Amygdala (tissue), 56 donors: ENCODE measurements around the gene PES1.
"Not testable (repeated sequence)": the region's sequence is repeated elsewhere in the genome, so short reads cannot be mapped to it uniquely, and the experiment has no call there.

Source experiments
- DNase-seq, 56 donors: peaks; one replicate each; lab custom pipeline; 2025; lab: John Stamatoyannopoulos, UW

The PES1 gene

GRCh38 chr22:30578481-30578880 is 13.2 kb downstream of the PES1 start:
- DNase-seq = no peak

- DNase-seq = peak in 1 of 56 donors; percentile 19
Observed at GRCh38 chr22:30575859-30576258, 15.9 kb downstream of the PES1 start.

- peak in 33 of 56 donors; percentile 28 to 83 (median 58) for DNase-seq
Observed at GRCh38 chr22:30574997-30575671, 16.6 kb downstream of the PES1 start.

GRCh38 chr22:30574095-30574981 is 17.4 kb downstream of the PES1 start, which contains the start of gene GAL3ST1:
TSS of gene GAL3ST1 (minus strand) at chr22:30574665. CDS start at chr22:30557392, 17,273 bp downstream.
- peak in 55 of 56 donors; percentile 24 to 92 (median 73) for DNase-seq

- DNase-seq = peak in 13 of 56 donors; percentile 4 to 48 (median 21)
Observed at GRCh38 chr22:30573594-30574094, 18.1 kb downstream of the PES1 start.

- peak in 46 of 56 donors; percentile 7 to 76 (median 44) for DNase-seq
Observed at GRCh38 chr22:30572840-30573593, 18.7 kb downstream of the PES1 start.

GRCh38 chr22:30572210-30572609 is 19.5 kb downstream of the PES1 start:
- no peak for DNase-seq

- DNase-seq = no peak
Observed at GRCh38 chr22:30569674-30570202, 22.0 kb downstream of the PES1 start.

GRCh38 chr22:30568137-30568805 is 23.4 kb downstream of the PES1 start:
- no peak for DNase-seq

GRCh38 chr22:30567277-30567676 is 24.4 kb downstream of the PES1 start:
- not testable (repeated sequence) for DNase-seq

- no peak for DNase-seq
Observed at GRCh38 chr22:30566125-30566524, 25.6 kb downstream of the PES1 start.

GRCh38 chr22:30565341-30565740 is 26.4 kb downstream of the PES1 start:
- peak in 1 of 56 donors; percentile 14 for DNase-seq

- peak in 2 of 56 donors; percentile 6 to 9 for DNase-seq
Observed at GRCh38 chr22:30564761-30565119, 27.0 kb downstream of the PES1 start.

- peak in 8 of 56 donors; percentile 2 to 46 (median 22) for DNase-seq
Observed at GRCh38 chr22:30564045-30564760, 27.5 kb downstream of the PES1 start.

GRCh38 chr22:30562366-30562765 is 29.3 kb downstream of the PES1 start:
- DNase-seq = no peak

GRCh38 chr22:30561402-30562189 is 30.1 kb downstream of the PES1 start:
- DNase-seq = no peak

- DNase-seq = not testable (repeated sequence)
Observed at GRCh38 chr22:30560643-30561202, 31.0 kb downstream of the PES1 start.

GRCh38 chr22:30559889-30560288 is 31.8 kb downstream of the PES1 start:
- DNase-seq = no peak
